NT2/D1 (cell line): Measurements from ENCODE around the gene SORBS2.

Experiments used
- DNase-seq: peaks from one replicate; pipeline ENCODE4 v3.0.0-alpha.2; 2011; ENCODE audit warnings: low read depth, low spot score
- H3K27me3 ChIP-seq: 2 replicates; pipeline ENCODE4 v1.6.0; 2011; ENCODE audit warnings: mild to moderate bottlenecking; ENCODE audit not compliant: insufficient read length, insufficient read depth
- H3K36me3 ChIP-seq: 2 replicates; pipeline ENCODE4 v1.6.1; 2011; ENCODE audit warnings: mild to moderate bottlenecking, low read length, mixed read lengths; ENCODE audit not compliant: insufficient read depth, insufficient read length
- H3K4me1 ChIP-seq: 2 replicates; pipeline ENCODE4 v1.5.1; 2011; ENCODE audit not compliant: insufficient read depth, insufficient read length
- H3K4me3 ChIP-seq: 2 replicates; pipeline ENCODE4 v1.5.1; 2011; ENCODE audit warnings: low read depth; ENCODE audit not compliant: insufficient read length
- H3K9ac ChIP-seq: 2 replicates; pipeline ENCODE4 v1.6.0; 2011; ENCODE audit warnings: low read depth; ENCODE audit not compliant: insufficient read length
- H3K9me3 ChIP-seq: 2 replicates; pipeline ENCODE4 v1.5.1; 2011; ENCODE audit warnings: mild to moderate bottlenecking, low read length; ENCODE audit not compliant: insufficient read depth
- SUZ12 ChIP-seq: IDR thresholded peaks from 2 replicates; pipeline ENCODE4 v1.6.1; 2011; ENCODE audit not compliant: insufficient read length, insufficient read depth; ENCODE audit errors: extremely low read depth
- YY1 ChIP-seq: IDR thresholded peaks from 2 replicates; pipeline ENCODE4 v1.6.1; 2011; ENCODE audit not compliant: insufficient read length, insufficient read depth
- ZNF274 ChIP-seq: IDR thresholded peaks from 2 replicates; pipeline ENCODE4 v1.6.1; 2011; ENCODE audit warnings: mild to moderate bottlenecking, low read depth, low read length

Gene SORBS2

DNA sequence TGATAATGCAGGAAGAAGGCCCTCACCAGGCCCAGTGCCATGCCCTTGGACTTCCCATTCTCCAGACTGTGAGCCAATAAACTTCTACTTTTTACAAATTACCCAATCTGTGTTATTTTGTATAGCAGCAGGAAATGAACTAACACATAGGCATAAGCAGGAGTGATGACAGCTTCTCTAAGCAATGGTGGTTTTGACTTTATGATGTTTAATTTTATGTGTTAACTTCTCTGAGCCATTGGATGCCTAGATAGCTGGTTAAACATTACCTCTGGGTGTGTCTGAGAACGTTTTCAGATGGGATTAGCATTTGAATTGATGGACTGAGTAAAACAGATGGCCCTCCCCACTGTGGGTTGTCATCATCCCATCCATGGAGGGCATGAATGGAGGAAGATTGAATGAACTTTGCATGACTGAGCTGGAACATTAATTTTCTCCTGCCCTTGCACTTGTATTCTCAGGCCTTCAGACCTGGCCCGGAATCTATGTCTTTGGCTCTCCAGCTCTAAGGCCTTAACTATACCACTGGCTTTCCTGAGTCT, 262.8 kb downstream of the SORBS2 start:
- no peak overlapping the region for H3K4me3 ChIP-seq
- H3K4me1 ChIP-seq, result no peaks in the 10 kb centered on the region
- TF ChIP-seq YY1 (no peak), SUZ12 (no peak), ZNF274 (no peak)
- H3K36me3 ChIP-seq, result no peaks in the 10 kb centered on the region
- no peak for DNase-seq
- no peaks in the 10 kb centered on the region for H3K27me3 ChIP-seq
- H3K9me3 ChIP-seq, result no peaks in the 10 kb centered on the region
- no peak overlapping the region for H3K9ac ChIP-seq

DNA sequence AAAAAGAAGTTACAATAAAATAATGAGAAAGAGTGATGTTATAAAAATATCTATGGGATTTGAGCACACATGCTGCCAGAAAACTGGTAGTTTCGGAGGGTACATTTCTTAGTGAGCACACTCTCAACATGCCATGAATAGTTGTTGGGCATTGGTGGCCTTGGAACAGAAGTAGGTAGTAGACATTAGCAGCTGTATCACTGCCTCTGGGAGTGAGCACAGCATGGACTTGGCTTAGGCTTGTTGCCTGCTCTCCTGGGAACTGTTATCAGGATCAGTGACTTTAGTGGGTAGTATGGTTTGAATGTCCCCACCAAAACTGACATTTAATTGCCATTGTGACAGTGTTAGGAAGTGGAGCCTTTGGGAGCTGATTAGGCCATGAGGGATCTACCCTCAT, 263.4 kb downstream of the SORBS2 start:
- TF ChIP-seq SUZ12 (no peak), ZNF274 (no peak), YY1 (no peak)
- H3K27me3 ChIP-seq, result no peaks in the 10 kb centered on the region

DNA sequence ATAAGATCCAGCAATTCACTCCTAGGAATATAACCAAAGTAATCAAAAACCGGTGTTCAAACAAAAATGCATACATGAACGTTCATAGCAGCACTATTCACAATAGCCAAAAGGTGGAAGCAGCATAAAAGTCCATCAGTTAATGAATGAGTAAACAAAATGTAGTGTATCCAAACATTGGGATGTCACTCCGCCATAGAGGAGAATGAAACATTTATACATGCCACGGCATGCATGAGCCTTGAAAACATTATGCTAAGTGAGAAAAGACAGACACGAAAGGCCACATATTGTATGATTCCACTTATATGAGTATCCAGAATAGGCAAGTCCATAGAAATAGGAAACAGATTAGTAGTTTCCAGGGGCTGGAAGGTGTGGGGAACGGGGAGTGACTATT, 265.7 kb downstream of the SORBS2 start:
- Histone ChIP-seq H3K4me1 (no peaks in the 10 kb centered on the region), H3K9ac (no peak overlapping the region), H3K36me3 (no peaks in the 10 kb centered on the region), H3K4me3 (no peak overlapping the region), H3K9me3 (no peaks in the 10 kb centered on the region), H3K27me3 (no peaks in the 10 kb centered on the region)
- TF ChIP-seq SUZ12 (no peak), YY1 (no peak), ZNF274 (no peak)
- no peak for DNase-seq

More for the DNA sequence above, 263.4 kb downstream of the SORBS2 start:
- Histone ChIP-seq H3K9ac (no peak overlapping the region), H3K4me1 (no peaks in the 10 kb centered on the region), H3K4me3 (no peak overlapping the region), H3K36me3 (no peaks in the 10 kb centered on the region), H3K9me3 (no peaks in the 10 kb centered on the region)
- no peak for DNase-seq

DNA sequence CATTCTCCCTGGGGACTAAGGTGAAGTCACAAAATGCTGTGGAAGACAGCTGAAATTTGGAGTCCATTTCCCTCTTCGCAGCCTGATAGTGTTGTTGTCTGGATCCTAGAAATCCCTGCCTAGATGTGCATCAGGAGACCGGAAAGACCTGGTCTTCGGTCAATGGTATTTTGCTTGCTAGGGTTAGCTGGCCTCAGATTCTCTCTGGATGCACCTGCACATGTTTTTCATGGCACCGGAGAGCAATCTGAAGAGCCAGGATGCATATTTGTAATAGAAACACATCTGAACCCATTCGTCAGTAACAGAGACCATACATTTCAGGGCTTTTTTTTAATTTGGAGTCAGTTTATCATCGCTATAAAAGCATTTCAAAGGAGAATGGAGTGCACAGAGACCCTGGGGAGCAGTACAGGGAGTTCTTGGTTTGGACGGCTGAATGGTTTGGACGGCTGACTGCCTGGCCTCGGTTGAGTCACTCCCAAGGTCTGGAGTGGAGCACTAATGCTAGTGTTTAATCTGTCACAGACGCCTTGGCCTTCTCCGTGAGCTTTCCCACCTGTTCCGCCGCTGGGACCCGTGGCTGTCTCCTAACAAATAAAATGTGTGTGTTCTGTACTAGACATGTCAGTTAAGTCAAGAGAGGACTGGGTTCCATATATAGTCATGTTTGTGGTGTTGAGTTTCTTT, 269.2 kb downstream of the SORBS2 start:
- Histone ChIP-seq H3K4me1 (no peaks in the 10 kb centered on the region), H3K9ac (no peak overlapping the region), H3K36me3 (no peaks in the 10 kb centered on the region), H3K27me3 (no peaks in the 10 kb centered on the region), H3K9me3 (no peaks in the 10 kb centered on the region), H3K4me3 (no peak overlapping the region)
- TF ChIP-seq ZNF274 (no peak), YY1 (no peak), SUZ12 (no peak)
- DNase-seq, result no peak

DNA sequence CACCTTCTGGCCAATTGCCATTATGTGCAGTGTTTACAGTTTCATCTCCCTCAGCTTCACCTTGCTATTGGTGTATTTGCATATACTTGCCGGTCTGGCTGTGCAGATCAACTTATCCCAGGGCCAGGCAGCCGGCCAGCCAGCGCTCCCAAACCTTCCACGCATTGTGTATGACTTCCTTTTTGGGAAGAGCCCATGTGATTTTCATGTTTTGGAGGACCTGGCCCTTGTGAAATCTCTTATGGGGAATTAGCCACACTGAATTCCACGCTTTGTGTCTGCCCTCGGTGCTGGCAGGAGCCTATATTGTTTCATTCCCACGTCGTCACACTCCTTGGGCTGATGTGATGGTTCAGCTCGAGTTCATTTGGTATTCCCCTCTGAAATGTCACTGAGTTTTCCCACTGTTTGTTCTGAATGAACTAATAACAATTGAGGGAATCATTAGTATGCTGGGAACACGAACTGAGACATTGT, 270.7 kb downstream of the SORBS2 start:
- Histone ChIP-seq H3K36me3 (no peaks in the 10 kb centered on the region), H3K4me3 (no peak overlapping the region), H3K27me3 (peaks cover 3% of the 10 kb centered on the region), H3K4me1 (no peaks in the 10 kb centered on the region), H3K9me3 (no peaks in the 10 kb centered on the region), H3K9ac (no peak overlapping the region)
- TF ChIP-seq SUZ12 (no peak), ZNF274 (no peak), YY1 (no peak)
- DNase-seq, result no peak

- no peaks in the 10 kb centered on the region for H3K4me1 ChIP-seq
- no peaks in the 10 kb centered on the region for H3K36me3 ChIP-seq
- TF ChIP-seq SUZ12 (no peak), ZNF274 (no peak), YY1 (no peak)
- no peak overlapping the region for H3K4me3 ChIP-seq
- no peak overlapping the region for H3K9ac ChIP-seq
- DNase-seq, result no peak
- H3K9me3 ChIP-seq, result no peaks in the 10 kb centered on the region
- H3K27me3 ChIP-seq, result peaks cover 8% of the 10 kb centered on the region
Measured at GRCh38 chr4:185540487-185541120, 271.4 kb downstream of the SORBS2 start.

- no peak for TF ChIP-seq YY1
- TF ChIP-seq ZNF274, result no peak
- TF ChIP-seq SUZ12, result no peak
- DNase-seq, result no peak
- Histone ChIP-seq H3K9me3 (no peaks in the 10 kb centered on the region), H3K27me3 (peaks cover 8% of the 10 kb centered on the region), H3K9ac (no peak overlapping the region), H3K4me3 (no peak overlapping the region), H3K4me1 (no peaks in the 10 kb centered on the region), H3K36me3 (no peaks in the 10 kb centered on the region)
Measured at GRCh38 chr4:185540040-185540439, 272.0 kb downstream of the SORBS2 start.
